Caco-2 (cell line): ENCODE data around the gene PRXL2B. TPM values are rescaled to one million over a fixed set of nuclear protein-coding genes. Genes with fewer than 3 reads are reported as not detected.

Experiments
- Bru-seq: library from RNA; stranded (reverse); fragments of 400-500 nt; gene quantifications from one replicate; lab custom pipeline; 2021; lab: Mats Ljungman, UMichigan
- BruChase-seq, 2 experiments: library from RNA; stranded (reverse); fragments of 400-500 nt; gene quantifications; one replicate each; lab custom pipeline; 2021; lab: Mats Ljungman, UMichigan
- BruUV-seq: library from RNA; stranded (reverse); fragments of 400-500 nt; replicated peaks from 2 replicates; lab custom pipeline; 2021; lab: Mats Ljungman, UMichigan
- CTCF ChIA-PET: fragments of 300-600 bp; sonication (Branson Sonifier 250); formaldehyde crosslinking; loops from one replicate; lab custom pipeline; 2022; ENCODE audit warnings: antibody characterized with exemption; lab: Charles Lee
- POLR2A ChIA-PET: fragments of 300-600 bp; sonication (Branson Sonifier 250); formaldehyde crosslinking; loops from one replicate; lab custom pipeline; 2022; ENCODE audit warnings: antibody characterized with exemption; lab: Charles Lee
- DNase-seq, 2 experiments: peaks; one replicate each; pipeline versions ENCODE4 v3.0.0 to v3.0.0-alpha.2; 2020 to 2022
- H3K27me3 ChIP-seq: replicated peaks from 2 replicates; pipeline ENCODE4 v1.6.0; 2011; ENCODE audit warnings: low read length; ENCODE audit not compliant: control insufficient read depth, insufficient read depth
- H3K36me3 ChIP-seq: 2 replicates; pipeline ENCODE4 v1.5.1; 2011; ENCODE audit warnings: low read length; ENCODE audit not compliant: control insufficient read depth, insufficient read depth
- H3K4me1 ChIP-seq: fragments of 250-450 bp; sonication (Bioruptor Pico); 2 replicates; pipeline ENCODE4 v1.5.1; 2020; ENCODE audit warnings: mild to moderate bottlenecking
- H3K4me3 ChIP-seq: 2 replicates; pipeline ENCODE4 v1.5.1; 2011; ENCODE audit warnings: low read depth, mild to moderate bottlenecking, control low read depth, low read length
- H3K9me3 ChIP-seq: fragments of 250-450 bp; sonication (Bioruptor Pico); 2 replicates; pipeline ENCODE4 v1.5.1; 2020; ENCODE audit warnings: mild to moderate bottlenecking, moderate library complexity
- H3K27ac Mint-ChIP-seq: one replicate; pipeline ENCODE4 v1.8.0; 2022; ENCODE audit warnings: mixed read lengths; ENCODE audit not compliant: unreplicated experiment
- H3K27me3 Mint-ChIP-seq: one replicate; pipeline ENCODE4 v1.8.0; 2022; ENCODE audit warnings: mixed read lengths; ENCODE audit not compliant: insufficient read depth, unreplicated experiment
- H3K36me3 Mint-ChIP-seq: one replicate; pipeline ENCODE4 v1.8.0; 2022; ENCODE audit warnings: mild to moderate bottlenecking, mixed read lengths; ENCODE audit not compliant: insufficient read depth, unreplicated experiment
- H3K4me1 Mint-ChIP-seq: one replicate; pipeline ENCODE4 v1.8.0; 2022; ENCODE audit warnings: low read depth, mixed read lengths; ENCODE audit not compliant: unreplicated experiment
- H3K4me3 Mint-ChIP-seq: one replicate; pipeline ENCODE4 v1.8.0; 2022; ENCODE audit warnings: mild to moderate bottlenecking, moderate library complexity, mixed read lengths; ENCODE audit not compliant: unreplicated experiment
- H3K9me3 Mint-ChIP-seq: one replicate; pipeline ENCODE4 v1.8.0; 2022; ENCODE audit warnings: mixed read lengths; ENCODE audit not compliant: unreplicated experiment
- CTCF ChIP-seq, 2 experiments: fragments of 200-600 bp in 1 of 2; IDR thresholded peaks; 1 replicate in 1 of 2; 2 replicates in 1 of 2; pipeline versions ENCODE4 v1.5.1 to v1.8.0; 2011 to 2022; ENCODE audit warnings: antibody characterized with exemption in 1 of 2, control low read depth in 1 of 2, inconsistent platforms in 1 of 2, low read depth in 1 of 2, low read length in 1 of 2, mild to moderate bottlenecking in 1 of 2, moderate library complexity in 1 of 2; ENCODE audit not compliant: insufficient read depth in 1 of 2, severe bottlenecking in 1 of 2, unreplicated experiment in 1 of 2
- intact Hi-C: fragments of 100-400 bp; cut with micrococcal nuclease; formaldehyde crosslinking; loops from one replicate; pipeline ENCODE4 v1.10.0; 2022; ENCODE audit not compliant: unreplicated experiment
- long read RNA-seq: library from polyadenylated mRNA; stranded (forward); transcript quantifications from one replicate; pipeline ENCODE4 v2.0.0, GENCODE V29; 2022
- total RNA-seq: library from RNA; stranded (reverse); gene quantifications from 2 replicates; pipeline ENCODE4 v1.2.3, GENCODE V29; 2022

PRXL2B gene
- total RNA-seq (16.2 and 16.8 TPM in 2 replicates), Bru-seq, nascent RNA (percentile 38 among the genes with signal in this experiment), BruChase-seq, experiment 1, labeled RNA remaining after a 2-hour chase (percentile 53 among the genes with signal in this experiment), BruChase-seq, experiment 2, labeled RNA remaining after a 6-hour chase (percentile 71 among the genes with signal in this experiment)
- long read RNA-seq, partial matches to known transcripts = 6 of 24 reads
- long read RNA-seq, other reads (novel, unspliced or antisense) = 11 of 24 reads

- H3K9me3 ChIP-seq = no peaks in the 10 kb centered on the region
- H3K4me1 ChIP-seq = peaks cover 6% of the 10 kb centered on the region; the same call in 1 of the 2 replicates
- H3K36me3 Mint-ChIP-seq = peaks cover 5% of the 10 kb centered on the region
- intact Hi-C loops = loop anchor here (2.0 to 5.0 kb wide), 2 partner anchors 56 to 59 kb away; partner anchors contain the start of gene PANK4
- H3K4me1 Mint-ChIP-seq = no peaks in the 10 kb centered on the region
- H3K27ac Mint-ChIP-seq = peak within 1 kb of the TSS; percentile 79
- peak; percentile 96 to 98 for DNase-seq
- no peaks in the 10 kb centered on the region for H3K9me3 Mint-ChIP-seq
- BruUV-seq = no TSS peak
- H3K27me3 ChIP-seq = no peaks in the 10 kb centered on the region
- no peak for TF ChIP-seq CTCF (IDR thresholded peaks at IDR 0.05; ENCODE audit: insufficient read depth in 1 of 2, low read depth in 1 of 2, low read length in 1 of 2, severe bottlenecking in 1 of 2, unreplicated experiment in 1 of 2)
- CTCF ChIA-PET = interaction anchor here (0.6 to 0.7 kb wide), 4 partner anchors 31 to 234 kb away, joined by 3 to 6 read pairs (median 4); no protein-coding TSS in a partner anchor
- H3K4me3 ChIP-seq = peak within 1 kb of the TSS; percentile 76
- H3K4me3 Mint-ChIP-seq = peak within 1 kb of the TSS; percentile 79
- H3K36me3 ChIP-seq = no peaks in the 10 kb centered on the region
- POLR2A ChIA-PET = interaction anchor here (0.6 to 1.8 kb wide), 4 partner anchors 40 to 359 kb away, joined by 4 to 10 read pairs (median 6); partner anchors contain the start of gene PANK4
- no peaks in the 10 kb centered on the region for H3K27me3 Mint-ChIP-seq
Measured at GRCh38 chr1:2586154-2587070, at the start of gene PRXL2B. Gene PRXL2B (plus strand): TSS chr1:2586777. CDS start chr1:2586886, 109 bp downstream.

- no peak overlapping the region for H3K4me3 ChIP-seq
- Mint-ChIP-seq H3K27ac (no peak overlapping the region), H3K9me3 (no peaks in the 10 kb centered on the region), H3K27me3 (no peaks in the 10 kb centered on the region), H3K4me1 (no peaks in the 10 kb centered on the region), H3K4me3 (no peak overlapping the region), H3K36me3 (no peaks in the 10 kb centered on the region)
- no peaks in the 10 kb centered on the region for H3K9me3 ChIP-seq
- H3K27me3 ChIP-seq = no peaks in the 10 kb centered on the region
- TF ChIP-seq CTCF (IDR thresholded peaks at IDR 0.05; ENCODE audit: insufficient read depth in 1 of 2, low read depth in 1 of 2, low read length in 1 of 2, severe bottlenecking in 1 of 2, unreplicated experiment in 1 of 2) = no peak
- DNase-seq = no peak
- ChIA-PET CTCF (interaction anchor here (0.6 kb wide), 1 partner anchor 126 kb away, joined by 3 read pairs; no protein-coding TSS in a partner anchor), POLR2A (no interaction called here)
- intact Hi-C loops = no loop called here
- no peaks in the 10 kb centered on the region for H3K4me1 ChIP-seq
- H3K36me3 ChIP-seq = no peaks in the 10 kb centered on the region
- no TSS peak for BruUV-seq
Measured at GRCh38 chr1:2537784-2538115, 48.8 kb upstream of the PRXL2B start.

GRCh38 chr1:2538376-2538775 is 48.2 kb upstream of the PRXL2B start:
- Mint-ChIP-seq H3K9me3 (no peaks in the 10 kb centered on the region), H3K27me3 (no peaks in the 10 kb centered on the region), H3K36me3 (no peaks in the 10 kb centered on the region), H3K4me1 (no peaks in the 10 kb centered on the region), H3K27ac (no peak overlapping the region), H3K4me3 (no peak overlapping the region)
- CTCF ChIA-PET = interaction anchor here (0.6 kb wide), 1 partner anchor 126 kb away, joined by 3 read pairs; no protein-coding TSS in a partner anchor
- Histone ChIP-seq H3K4me1 (no peaks in the 10 kb centered on the region), H3K4me3 (no peak overlapping the region), H3K9me3 (no peaks in the 10 kb centered on the region), H3K36me3 (no peaks in the 10 kb centered on the region), H3K27me3 (no peaks in the 10 kb centered on the region)
- intact Hi-C loops = no loop called here
- POLR2A ChIA-PET = no interaction called here
- TF ChIP-seq CTCF (IDR thresholded peaks at IDR 0.05; ENCODE audit: insufficient read depth in 1 of 2, low read depth in 1 of 2, low read length in 1 of 2, severe bottlenecking in 1 of 2, unreplicated experiment in 1 of 2) = no peak
- no TSS peak for BruUV-seq
- no peak for DNase-seq
